Measurements from ENCODE around the gene STXBP6.

Gene STXBP6

GRCh38 chr14:24818823-24819341 lies 231.1 kb downstream of the STXBP6 start:
- TF ChIP-seq YY1 (IDR thresholded peaks at IDR 0.05; ENCODE audit: low read depth) (no peak), CREB1 (IDR thresholded peaks at IDR 0.05; ENCODE audit: low read depth) (no peak), NFIC (IDR thresholded peaks at IDR 0.05) (no peak), TAF1 (IDR thresholded peaks at IDR 0.05; ENCODE audit: low read depth) (no peak)

GRCh38 chr14:24818058-24818822 lies 231.7 kb downstream of the STXBP6 start:
- TF ChIP-seq EGR1 (IDR thresholded peaks at IDR 0.05): no peak
- TF ChIP-seq RAD21 (IDR thresholded peaks at IDR 0.05; ENCODE audit: low read depth): no peak
- no peak for TF ChIP-seq MAX (IDR thresholded peaks at IDR 0.05)
- TF ChIP-seq USF1 (IDR thresholded peaks at IDR 0.05): no peak
- TF ChIP-seq FOXM1 (IDR thresholded peaks at IDR 0.05; ENCODE audit: borderline replicate concordance, low read depth): no peak
- no peak for TF ChIP-seq CEBPB (IDR thresholded peaks at IDR 0.05)
- no peak for TF ChIP-seq EP300 (IDR thresholded peaks at IDR 0.05; ENCODE audit: borderline replicate concordance)
- TF ChIP-seq ZBTB7A (IDR thresholded peaks at IDR 0.05; ENCODE audit: low read depth): no peak
- no peak for TF ChIP-seq TCF12 (IDR thresholded peaks at IDR 0.05; ENCODE audit: low read depth)
- no peak for TF ChIP-seq TAF1 (IDR thresholded peaks at IDR 0.05; ENCODE audit: low read depth)
- no peak for TF ChIP-seq NFIC (IDR thresholded peaks at IDR 0.05)
- TF ChIP-seq TEAD4 (IDR thresholded peaks at IDR 0.05): no peak

- peak; percentile 44 for TF ChIP-seq RAD21 (IDR thresholded peaks at IDR 0.05; ENCODE audit: low read depth)
- TF ChIP-seq TAF1 (IDR thresholded peaks at IDR 0.05; ENCODE audit: low read depth): no peak
Measured at GRCh38 chr14:24817212-24818057, 232.5 kb downstream of the STXBP6 start.

GRCh38 chr14:24816929-24817211 lies 233.1 kb downstream of the STXBP6 start:
- TF ChIP-seq CREB1 (IDR thresholded peaks at IDR 0.05; ENCODE audit: low read depth) (no peak), TCF12 (IDR thresholded peaks at IDR 0.05; ENCODE audit: low read depth) (no peak), ZBTB7A (IDR thresholded peaks at IDR 0.05; ENCODE audit: low read depth) (no peak), EGR1 (IDR thresholded peaks at IDR 0.05) (no peak), CEBPB (IDR thresholded peaks at IDR 0.05) (no peak), EP300 (IDR thresholded peaks at IDR 0.05; ENCODE audit: borderline replicate concordance) (no peak)

GRCh38 chr14:24816011-24816928 lies 233.7 kb downstream of the STXBP6 start:
- TF ChIP-seq RAD21 (IDR thresholded peaks at IDR 0.05; ENCODE audit: low read depth) (no peak), CREB1 (IDR thresholded peaks at IDR 0.05; ENCODE audit: low read depth) (no peak), TEAD4 (IDR thresholded peaks at IDR 0.05) (no peak)

- TF ChIP-seq USF1 (IDR thresholded peaks at IDR 0.05) (no peak), CEBPB (IDR thresholded peaks at IDR 0.05) (no peak), EP300 (IDR thresholded peaks at IDR 0.05; ENCODE audit: borderline replicate concordance) (no peak), RAD21 (IDR thresholded peaks at IDR 0.05; ENCODE audit: low read depth) (no peak), YY1 (IDR thresholded peaks at IDR 0.05; ENCODE audit: low read depth) (no peak), TEAD4 (IDR thresholded peaks at IDR 0.05) (no peak), FOXM1 (IDR thresholded peaks at IDR 0.05; ENCODE audit: borderline replicate concordance, low read depth) (no peak), TAF1 (IDR thresholded peaks at IDR 0.05; ENCODE audit: low read depth) (no peak), CREB1 (IDR thresholded peaks at IDR 0.05; ENCODE audit: low read depth) (no peak), EGR1 (IDR thresholded peaks at IDR 0.05) (no peak), MAX (IDR thresholded peaks at IDR 0.05) (no peak), REST (IDR thresholded peaks at IDR 0.05; ENCODE audit: low read depth) (no peak)
Measured at GRCh38 chr14:24815543-24815942, 234.4 kb downstream of the STXBP6 start.

GRCh38 chr14:24814944-24815343 lies 235.0 kb downstream of the STXBP6 start:
- no peak for TF ChIP-seq REST (IDR thresholded peaks at IDR 0.05; ENCODE audit: low read depth)
- no peak for TF ChIP-seq USF1 (IDR thresholded peaks at IDR 0.05)
- no peak for TF ChIP-seq ZBTB7A (IDR thresholded peaks at IDR 0.05; ENCODE audit: low read depth)
- TF ChIP-seq CREB1 (IDR thresholded peaks at IDR 0.05; ENCODE audit: low read depth): no peak
- TF ChIP-seq EGR1 (IDR thresholded peaks at IDR 0.05): no peak
- TF ChIP-seq TAF1 (IDR thresholded peaks at IDR 0.05; ENCODE audit: low read depth): no peak
- no peak for TF ChIP-seq YY1 (IDR thresholded peaks at IDR 0.05; ENCODE audit: low read depth)
- TF ChIP-seq EP300 (IDR thresholded peaks at IDR 0.05; ENCODE audit: borderline replicate concordance): no peak
- TF ChIP-seq NFIC (IDR thresholded peaks at IDR 0.05): no peak
- no peak for TF ChIP-seq TCF12 (IDR thresholded peaks at IDR 0.05; ENCODE audit: low read depth)
- TF ChIP-seq MAX (IDR thresholded peaks at IDR 0.05): no peak
- no peak for TF ChIP-seq RAD21 (IDR thresholded peaks at IDR 0.05; ENCODE audit: low read depth)
- no peak for TF ChIP-seq FOXM1 (IDR thresholded peaks at IDR 0.05; ENCODE audit: borderline replicate concordance, low read depth)
- no peak for TF ChIP-seq CEBPB (IDR thresholded peaks at IDR 0.05)
- no peak for TF ChIP-seq TEAD4 (IDR thresholded peaks at IDR 0.05)

Measured in Ishikawa (cell line).